Cardiac muscle cell (in vitro differentiated cells and primary cell): ENCODE results near the gene CERT1. TPM values are rescaled to one million over a fixed set of nuclear protein-coding genes. Genes with fewer than 3 reads are reported as not detected.

Experiments
- DNase-seq, 2 donors: peaks; one replicate each; pipeline versions ENCODE4 v3.0.0 to v3.0.0-alpha.2; 2010 to 2017; ENCODE audit warnings: low read depth in 1 of 2, low spot score in 1 of 2
- H3K27ac ChIP-seq: fragments of 200-600 bp; sonication (generic); 2 replicates; pipeline ENCODE4 v1.5.1; 2016
- H3K27me3 ChIP-seq: fragments of 200-600 bp; sonication (generic); 2 replicates; pipeline ENCODE4 v1.6.0; 2016; ENCODE audit warnings: control low read depth
- H3K36me3 ChIP-seq: fragments of 200-600 bp; sonication (generic); 2 replicates; pipeline ENCODE4 v1.5.1; 2016; ENCODE audit warnings: control low read depth
- H3K4me1 ChIP-seq: fragments of 200-600 bp; sonication (generic); 2 replicates; pipeline ENCODE4 v1.8.1; 2017; ENCODE audit warnings: low read depth, mild to moderate bottlenecking, mixed run types
- H3K4me3 ChIP-seq: fragments of 200-600 bp; sonication (generic); 2 replicates; pipeline ENCODE4 v1.5.1; 2016; ENCODE audit warnings: mild to moderate bottlenecking
- H3K9me3 ChIP-seq: fragments of 200-600 bp; sonication (generic); 2 replicates; pipeline ENCODE4 v1.5.1; 2017; ENCODE audit warnings: low read depth, mild to moderate bottlenecking, control low read depth
- CTCF ChIP-seq: IDR thresholded peaks from 2 replicates; pipeline ENCODE4 v1.5.1; 2012; ENCODE audit warnings: low read depth, mild to moderate bottlenecking, low read length
- polyA plus RNA-seq: library from polyadenylated mRNA; unstranded; fragments of >200 nt; fragmentation: Nextera tagmentation; extraction: Ambion mirVana; gene quantifications from 2 replicates; pipeline ENCODE4 v1.2.1, GENCODE V29; 2016
- total RNA-seq: library from RNA; depleted of rRNA; stranded (reverse); fragments of >200 nt; gene quantifications from 2 replicates; pipeline ENCODE4 v1.2.3, GENCODE V29; 2016

Gene CERT1
- total and polyA plus RNA-seq, 2 experiments from 2014 or later, result 12.8 to 17.5 TPM

GRCh38 chr5:75395277-75395676, 116.2 kb downstream of the CERT1 start:
- H3K36me3 ChIP-seq, result no peaks in the 10 kb centered on the region
- H3K27me3 ChIP-seq, result no peaks in the 10 kb centered on the region
- no peaks in the 10 kb centered on the region for H3K4me1 ChIP-seq
- no peak overlapping the region for H3K27ac ChIP-seq
- no peak for TF ChIP-seq CTCF
- no peaks in the 10 kb centered on the region for H3K9me3 ChIP-seq
- DNase-seq, result no peak
- no peak overlapping the region for H3K4me3 ChIP-seq

- peaks cover 14% of the 10 kb centered on the region for H3K36me3 ChIP-seq
- no peak for TF ChIP-seq CTCF
- no peaks in the 10 kb centered on the region for H3K27me3 ChIP-seq
Observed at GRCh38 chr5:75389430-75389829, 122.0 kb downstream of the CERT1 start.

GRCh38 chr5:75387806-75388205, 123.6 kb downstream of the CERT1 start:
- DNase-seq, result no peak
- no peaks in the 10 kb centered on the region for H3K4me1 ChIP-seq
- peaks cover 23% of the 10 kb centered on the region for H3K36me3 ChIP-seq
- no peak overlapping the region for H3K27ac ChIP-seq
- no peak for TF ChIP-seq CTCF
- no peak overlapping the region for H3K4me3 ChIP-seq
- H3K9me3 ChIP-seq, result no peaks in the 10 kb centered on the region
- H3K27me3 ChIP-seq, result no peaks in the 10 kb centered on the region

More at GRCh38 chr5:75389430-75389829, 122.0 kb downstream of the CERT1 start:
- no peak for DNase-seq
- no peak overlapping the region for H3K4me3 ChIP-seq
- no peaks in the 10 kb centered on the region for H3K9me3 ChIP-seq
- no peaks in the 10 kb centered on the region for H3K4me1 ChIP-seq
- no peak overlapping the region for H3K27ac ChIP-seq

GRCh38 chr5:75384218-75384617, 127.2 kb downstream of the CERT1 start:
- DNase-seq, result no peak
- no peaks in the 10 kb centered on the region for H3K4me1 ChIP-seq
- TF ChIP-seq CTCF, result no peak
- peaks cover 40% of the 10 kb centered on the region for H3K36me3 ChIP-seq
- no peaks in the 10 kb centered on the region for H3K27me3 ChIP-seq
- no peak overlapping the region for H3K4me3 ChIP-seq
- no peak overlapping the region for H3K27ac ChIP-seq
- no peaks in the 10 kb centered on the region for H3K9me3 ChIP-seq

- no peak overlapping the region for H3K4me3 ChIP-seq
- H3K4me1 ChIP-seq, result no peaks in the 10 kb centered on the region
- no peak for DNase-seq
- H3K36me3 ChIP-seq, result peaks cover 49% of the 10 kb centered on the region
- no peaks in the 10 kb centered on the region for H3K9me3 ChIP-seq
- TF ChIP-seq CTCF, result no peak
- no peaks in the 10 kb centered on the region for H3K27me3 ChIP-seq
- H3K27ac ChIP-seq, result no peak overlapping the region
Observed at GRCh38 chr5:75381456-75381855, 130.0 kb downstream of the CERT1 start.

GRCh38 chr5:75380099-75380498, 131.3 kb downstream of the CERT1 start:
- Histone ChIP-seq H3K27ac (no peak overlapping the region), H3K4me3 (no peak overlapping the region), H3K27me3 (no peaks in the 10 kb centered on the region), H3K9me3 (no peaks in the 10 kb centered on the region), H3K36me3 (peaks cover 47% of the 10 kb centered on the region), H3K4me1 (no peaks in the 10 kb centered on the region)
- no peak for DNase-seq
- no peak for TF ChIP-seq CTCF
